HG02870 (cell line): Measurements from ENCODE around the gene PIK3AP1.

Experiments used
- ATAC-seq: cut with Tn5 transposase; IDR thresholded peaks from one replicate; pipeline ENCODE4 v1.9.1; 2021; ENCODE audit warnings: mild to moderate bottlenecking, moderate library complexity; ENCODE audit not compliant: unreplicated experiment

The PIK3AP1 gene

DNA sequence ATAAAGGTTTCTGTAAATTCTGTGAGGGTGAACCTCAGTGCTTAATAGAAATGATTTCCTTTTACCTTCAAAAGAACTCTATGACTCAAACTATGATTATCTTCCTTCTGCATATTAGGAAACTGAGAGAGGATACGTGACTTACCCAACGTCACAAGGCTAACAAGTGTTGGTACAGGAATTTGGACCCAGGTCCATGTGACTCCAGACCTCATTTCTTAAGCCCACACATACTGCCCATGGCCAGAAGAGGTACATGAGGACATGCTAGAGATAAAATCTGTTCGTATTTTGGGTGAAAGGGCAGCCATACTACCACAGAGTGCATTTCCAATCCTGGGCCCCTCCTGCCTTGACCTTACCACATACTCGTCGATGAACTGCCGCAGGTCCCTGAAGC lies 72.0 kb downstream of the PIK3AP1 start:
- ATAC-seq, result no peak

GRCh38 chr10:96647466-96647865 lies 72.8 kb downstream of the PIK3AP1 start:
- no peak for ATAC-seq

DNA sequence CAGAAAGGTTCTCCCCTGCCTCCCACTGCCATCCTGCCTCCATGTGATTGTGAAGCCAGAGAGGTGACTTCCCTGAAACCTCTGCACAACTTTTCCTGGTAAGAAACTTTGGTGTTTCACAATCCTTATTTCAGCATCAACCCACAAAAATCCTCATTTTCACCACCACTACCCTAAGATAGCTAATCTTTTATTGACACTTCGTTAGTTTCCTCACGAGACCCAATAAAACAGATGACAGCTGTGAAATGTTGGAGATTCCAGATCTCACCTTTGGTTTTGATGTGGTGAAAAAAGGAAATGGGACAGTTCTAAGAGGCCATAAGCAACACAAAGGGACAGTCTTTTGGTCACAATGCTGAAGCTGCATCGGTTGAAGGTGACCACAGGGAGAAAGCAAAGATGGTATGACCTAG lies 73.6 kb downstream of the PIK3AP1 start:
- no peak for ATAC-seq

GRCh38 chr10:96646301-96646700 lies 74.0 kb downstream of the PIK3AP1 start:
- no peak for ATAC-seq

- peak; percentile 46 for ATAC-seq
These were observed 75.1 kb downstream of the PIK3AP1 start for GRCh38 chr10:96645191-96645721.

GRCh38 chr10:96643920-96644319 lies 76.4 kb downstream of the PIK3AP1 start:
- ATAC-seq, result no peak

DNA sequence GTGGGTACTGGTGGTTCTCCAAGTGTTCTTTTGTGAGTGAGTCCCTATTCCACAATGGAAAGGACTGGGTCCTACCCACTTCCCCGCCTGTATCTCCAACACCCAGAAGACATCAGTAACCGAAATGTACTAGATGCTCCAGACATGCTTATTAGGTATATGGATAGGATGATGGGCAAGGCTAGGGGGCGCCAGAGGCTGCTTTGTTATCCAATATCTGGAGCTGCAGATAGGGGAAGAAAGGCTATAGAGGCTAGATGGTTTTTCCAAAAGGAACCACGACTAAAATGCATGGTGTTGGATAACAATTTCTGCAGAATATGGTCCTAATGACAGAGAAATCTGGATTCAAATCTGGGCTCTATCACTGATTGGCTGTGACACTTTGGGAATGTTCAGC lies 77.3 kb downstream of the PIK3AP1 start:
- no peak for ATAC-seq

- no peak for ATAC-seq
These were observed 77.8 kb downstream of the PIK3AP1 start for GRCh38 chr10:96642530-96642929.

- ATAC-seq, result no peak
These were observed 78.7 kb downstream of the PIK3AP1 start for GRCh38 chr10:96641396-96642295.

- no peak for ATAC-seq
These were observed 80.4 kb downstream of the PIK3AP1 start for GRCh38 chr10:96639899-96640298.

DNA sequence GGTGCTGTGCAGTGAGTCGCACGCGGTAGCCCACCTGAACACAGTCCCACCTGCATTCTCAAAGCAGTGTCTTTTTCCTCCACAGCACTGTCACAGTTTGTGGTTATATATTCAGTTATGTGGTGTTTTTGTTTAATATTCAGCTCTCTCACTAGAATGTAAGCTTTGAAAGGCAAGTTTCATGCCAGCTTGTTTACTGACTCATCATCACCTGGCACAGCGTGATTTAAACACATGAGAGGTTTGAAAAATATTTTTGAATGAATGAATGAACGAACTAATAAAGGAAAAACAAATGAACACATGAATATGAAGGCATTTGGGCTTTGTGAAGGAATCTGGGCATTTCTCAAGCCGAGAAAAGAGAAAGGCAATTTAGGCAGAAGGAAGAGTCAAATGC lies 81.6 kb downstream of the PIK3AP1 start:
- no peak for ATAC-seq

GRCh38 chr10:96638120-96638519 lies 82.2 kb downstream of the PIK3AP1 start:
- no peak for ATAC-seq

GRCh38 chr10:96637709-96638108 lies 82.6 kb downstream of the PIK3AP1 start:
- ATAC-seq, result no peak

DNA sequence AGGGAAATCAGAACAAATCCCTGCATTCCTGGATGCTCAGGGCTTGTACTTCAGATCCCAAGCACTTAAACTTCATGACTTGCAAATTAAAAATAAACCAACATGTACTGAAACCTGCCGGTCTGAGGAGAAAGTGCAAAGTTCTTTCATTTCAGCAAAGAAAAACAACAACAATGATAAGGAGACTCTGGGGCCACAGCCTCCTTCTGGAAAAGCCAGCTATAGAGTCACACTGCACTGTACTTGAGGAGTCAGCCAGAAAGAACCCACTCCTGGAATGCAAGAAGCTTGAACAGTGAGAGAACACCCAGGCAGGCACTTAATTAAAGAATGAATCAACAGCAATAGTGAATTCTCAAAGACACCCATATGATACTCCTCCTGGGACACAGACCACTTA lies 83.8 kb downstream of the PIK3AP1 start:
- no peak for ATAC-seq

GRCh38 chr10:96632974-96633710 lies 87.2 kb downstream of the PIK3AP1 start:
- no peak for ATAC-seq

- ATAC-seq, result no peak
These were observed 93.0 kb downstream of the PIK3AP1 start for GRCh38 chr10:96627292-96627691.

DNA sequence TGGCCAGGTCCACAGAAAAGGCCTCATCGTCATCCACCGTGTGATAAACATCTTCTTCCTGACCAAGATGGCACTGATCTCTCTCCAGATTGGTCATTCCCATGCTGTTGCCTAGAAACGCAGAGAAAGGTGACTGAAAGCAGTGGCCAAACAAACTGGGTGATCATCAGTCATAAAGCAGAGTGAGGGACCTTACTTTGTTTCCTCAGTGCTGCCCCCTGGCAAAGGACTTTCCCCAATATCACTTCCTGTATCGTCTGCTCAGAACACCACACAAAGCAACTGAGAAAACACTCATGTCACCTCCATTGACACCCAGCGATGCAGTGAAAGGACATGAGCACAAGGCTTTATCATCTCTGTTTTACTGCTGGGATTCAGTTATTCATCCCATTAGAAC lies 93.5 kb downstream of the PIK3AP1 start:
- ATAC-seq, result no peak

GRCh38 chr10:96625173-96625572 lies 95.1 kb downstream of the PIK3AP1 start:
- no peak for ATAC-seq

DNA sequence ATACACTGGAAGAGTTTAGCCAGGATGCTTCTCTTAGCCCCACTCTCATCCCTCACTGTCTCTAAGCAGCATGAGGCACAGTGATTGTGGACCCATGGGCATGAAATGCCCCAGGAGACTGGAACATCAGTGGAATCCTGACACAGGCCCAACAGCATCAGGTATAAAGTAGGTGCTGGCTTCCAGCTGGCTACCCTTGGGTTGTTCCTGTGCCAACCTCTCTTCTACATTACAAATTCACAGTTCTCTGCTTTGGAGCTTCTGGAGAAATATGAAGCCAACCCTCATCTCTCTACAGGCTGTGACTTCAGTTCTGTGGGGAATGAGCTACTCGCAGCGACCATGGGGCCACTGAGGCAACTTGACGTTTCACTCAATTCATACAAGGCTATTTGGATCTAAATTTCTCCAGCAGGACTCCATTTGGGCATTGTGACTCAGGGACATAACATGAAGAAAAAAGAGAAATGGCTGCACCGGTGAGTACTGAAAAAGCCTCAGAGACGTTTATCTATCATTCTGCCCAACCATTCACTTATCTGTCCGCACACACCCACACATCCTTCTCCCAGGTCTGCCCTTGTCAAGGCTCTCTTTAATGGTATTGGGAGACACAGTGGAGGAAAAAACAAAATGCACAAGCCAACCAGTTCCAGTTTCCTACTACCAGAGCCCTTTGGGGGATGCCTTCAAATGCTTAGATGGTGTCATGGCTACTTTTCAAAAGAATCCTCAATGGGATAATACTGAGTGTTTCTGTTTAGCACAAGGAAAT lies 98.1 kb downstream of the PIK3AP1 start:
- no peak for ATAC-seq

- no peak for ATAC-seq
These were observed 100.2 kb downstream of the PIK3AP1 start for GRCh38 chr10:96619796-96620773.
